Right forelimb (tissue), 1 donor: ENCODE results near the gene CHCHD6.

ENCODE experiments used
- DNase-seq: peaks from one replicate; pipeline ENCODE4 v3.0.0-alpha.2; 2018

CHCHD6 gene

GRCh38 chr3:126983653-126984390, 279.8 kb downstream of the CHCHD6 start:
- peak; percentile 76 for DNase-seq

- no peak for DNase-seq
Observed at GRCh38 chr3:126984391-126985131, 280.5 kb downstream of the CHCHD6 start.

- no peak for DNase-seq
Observed at GRCh38 chr3:126985132-126985985, 281.3 kb downstream of the CHCHD6 start.

- no peak for DNase-seq
Observed at GRCh38 chr3:126986001-126986400, 282.0 kb downstream of the CHCHD6 start.

- no peak for DNase-seq
Observed at GRCh38 chr3:126987129-126987528, 283.1 kb downstream of the CHCHD6 start.

- DNase-seq: no peak
Observed at GRCh38 chr3:126987596-126987995, 283.6 kb downstream of the CHCHD6 start.

- DNase-seq: no peak
Observed at GRCh38 chr3:126988451-126989021, 284.5 kb downstream of the CHCHD6 start.

GRCh38 chr3:126989316-126990023, 285.4 kb downstream of the CHCHD6 start:
- DNase-seq: no peak

- no peak for DNase-seq
Observed at GRCh38 chr3:126990024-126990700, 286.1 kb downstream of the CHCHD6 start.

- DNase-seq: no peak
Observed at GRCh38 chr3:126990890-126991289, 286.9 kb downstream of the CHCHD6 start.

- DNase-seq: no peak
Observed at GRCh38 chr3:126991366-126992200, 287.5 kb downstream of the CHCHD6 start.

GRCh38 chr3:126992216-126992615, 288.2 kb downstream of the CHCHD6 start:
- no peak for DNase-seq

GRCh38 chr3:126992776-126993175, 288.7 kb downstream of the CHCHD6 start:
- no peak for DNase-seq

- DNase-seq: no peak
Observed at GRCh38 chr3:126993436-126993835, 289.4 kb downstream of the CHCHD6 start.

- DNase-seq: no peak
Observed at GRCh38 chr3:126994661-126995245, 290.7 kb downstream of the CHCHD6 start.

GRCh38 chr3:126995254-126995780, 291.3 kb downstream of the CHCHD6 start:
- DNase-seq: no peak

- no peak for DNase-seq
Observed at GRCh38 chr3:126995926-126996512, 292.0 kb downstream of the CHCHD6 start.

- DNase-seq: no peak
Observed at GRCh38 chr3:126996905-126997304, 292.9 kb downstream of the CHCHD6 start.

- DNase-seq: no peak
Observed at GRCh38 chr3:126997455-126998038, 293.5 kb downstream of the CHCHD6 start.
